Ramos (cell line): ENCODE data around the gene FITM1.

ENCODE experiments used
- in situ Hi-C: fragments of 300-500 bp; cut with MboI; formaldehyde crosslinking; loops from one replicate; pipeline ENCODE4 v1.14.3; 2022; ENCODE audit warnings: low sequenced_read_pairs; ENCODE audit not compliant: unreplicated experiment

The FITM1 gene

GRCh38 chr14:24177041-24177825 lies 46.8 kb downstream of the FITM1 start:
- in situ Hi-C loops: no loop called here

- in situ Hi-C loops: no loop called here
These were observed 47.4 kb downstream of the FITM1 start for GRCh38 chr14:24177891-24178290.

- in situ Hi-C loops: no loop called here
These were observed 48.1 kb downstream of the FITM1 start for GRCh38 chr14:24178399-24179178.

- in situ Hi-C loops: no loop called here
These were observed 49.0 kb downstream of the FITM1 start for GRCh38 chr14:24179294-24179960.

- in situ Hi-C loops: no loop called here
These were observed 49.7 kb downstream of the FITM1 start for GRCh38 chr14:24179961-24180796.

- in situ Hi-C loops: no loop called here
These were observed 51.1 kb downstream of the FITM1 start for GRCh38 chr14:24181371-24182077.
